Endodermal cell (in vitro differentiated cells): ENCODE results near the gene ATAD2B. TPM values are rescaled to one million over a fixed set of nuclear protein-coding genes. Genes with fewer than 3 reads are reported as not detected.

Experiments
- DNase-seq: peaks from one replicate; pipeline ENCODE4 v3.0.0-alpha.2; 2017
- H3K27ac ChIP-seq: 2 replicates; pipeline ENCODE4 v1.5.1; 2013; ENCODE audit warnings: mild to moderate bottlenecking, low read depth, low read length, moderate library complexity
- H3K27me3 ChIP-seq: 2 replicates; pipeline ENCODE4 v1.6.1; 2013; ENCODE audit warnings: mild to moderate bottlenecking, low read length, moderate library complexity; ENCODE audit not compliant: insufficient read depth, control insufficient read depth, poor library complexity, severe bottlenecking
- H3K36me3 ChIP-seq: 2 replicates; pipeline ENCODE4 v1.7.0; 2013; ENCODE audit warnings: mild to moderate bottlenecking, low read length, moderate library complexity; ENCODE audit not compliant: control insufficient read depth, insufficient read depth
- H3K4me1 ChIP-seq: one replicate; pipeline ENCODE4 v1.7.0; 2013; ENCODE audit warnings: low read length; ENCODE audit not compliant: control insufficient read depth, insufficient read depth
- H3K4me3 ChIP-seq: 2 replicates; pipeline ENCODE4 v1.5.1; 2013; ENCODE audit warnings: mild to moderate bottlenecking, low read length, moderate library complexity
- H3K9ac ChIP-seq: 2 replicates; pipeline ENCODE4 v1.6.1; 2013; ENCODE audit warnings: mild to moderate bottlenecking, low read length, moderate library complexity; ENCODE audit not compliant: poor library complexity, severe bottlenecking; ENCODE audit errors: extremely low read depth
- H3K9me3 ChIP-seq: 2 replicates; pipeline ENCODE4 v1.6.1; 2013; ENCODE audit warnings: mild to moderate bottlenecking, low read length, moderate library complexity; ENCODE audit not compliant: control insufficient read depth
- H3K27ac Mint-ChIP-seq: 2 replicates; pipeline ENCODE4 v1.8.0; 2020; ENCODE audit warnings: mixed read lengths
- H3K27me3 Mint-ChIP-seq: 2 replicates; pipeline ENCODE4 v1.8.0; 2021; ENCODE audit warnings: mild to moderate bottlenecking, mixed read lengths; ENCODE audit not compliant: insufficient read depth
- H3K36me3 Mint-ChIP-seq: 2 replicates; pipeline ENCODE4 v1.8.0; 2020; ENCODE audit warnings: low read depth, mixed read lengths
- H3K4me1 Mint-ChIP-seq: 2 replicates; pipeline ENCODE4 v1.8.0; 2020; ENCODE audit warnings: mixed read lengths
- H3K4me3 Mint-ChIP-seq: 2 replicates; pipeline ENCODE4 v1.8.0; 2020; ENCODE audit warnings: mild to moderate bottlenecking, moderate library complexity, mixed read lengths
- H3K9me3 Mint-ChIP-seq: 2 replicates; pipeline ENCODE4 v1.8.0; 2020; ENCODE audit warnings: mild to moderate bottlenecking, mixed read lengths
- WGBS, 2 experiments: methylation state at CpG; one replicate each; pipeline versions ENCODE4 v1.1.5 to v1.1.7; 2013; ENCODE audit warnings: missing lambda C conversion rate in 2 of 2, mixed read lengths in 1 of 2; ENCODE audit not compliant: insufficient coverage in 1 of 2, insufficient read length in 1 of 2; 5-methylcytosine and 5-hydroxymethylcytosine counted together
- total RNA-seq, 2 donors: library from RNA; stranded (reverse); fragmentation: NEBNext Ultra II Directional in 1 of 2; extraction: Animal tissue kit (Norgen Biotek cat#: 25700) in 1 of 2; gene quantifications; 2 replicates in 1 of 2; 3 replicates in 1 of 2; pipeline ENCODE4 v1.2.1, GENCODE V29; 2021
- TF ChIP-seq, protein P1 (sequence below): fragments of 200-600 bp; sonication (generic); conservative IDR thresholded peaks from 2 replicates; pipeline ENCODE4 v1.5.0; 2021; ENCODE audit warnings: antibody characterized with exemption, mild to moderate bottlenecking

ATAD2B gene
- total RNA-seq, 2 donors from 2014 or later: 18.6 to 20.7 TPM

GRCh38 chr2:23838996-23839395 lies 87.9 kb downstream of the ATAD2B start:
- no peaks in the 10 kb centered on the region for H3K27me3 Mint-ChIP-seq
- DNase-seq: no peak
- H3K4me1 Mint-ChIP-seq: no peaks in the 10 kb centered on the region
- TF ChIP-seq, protein P1, sequence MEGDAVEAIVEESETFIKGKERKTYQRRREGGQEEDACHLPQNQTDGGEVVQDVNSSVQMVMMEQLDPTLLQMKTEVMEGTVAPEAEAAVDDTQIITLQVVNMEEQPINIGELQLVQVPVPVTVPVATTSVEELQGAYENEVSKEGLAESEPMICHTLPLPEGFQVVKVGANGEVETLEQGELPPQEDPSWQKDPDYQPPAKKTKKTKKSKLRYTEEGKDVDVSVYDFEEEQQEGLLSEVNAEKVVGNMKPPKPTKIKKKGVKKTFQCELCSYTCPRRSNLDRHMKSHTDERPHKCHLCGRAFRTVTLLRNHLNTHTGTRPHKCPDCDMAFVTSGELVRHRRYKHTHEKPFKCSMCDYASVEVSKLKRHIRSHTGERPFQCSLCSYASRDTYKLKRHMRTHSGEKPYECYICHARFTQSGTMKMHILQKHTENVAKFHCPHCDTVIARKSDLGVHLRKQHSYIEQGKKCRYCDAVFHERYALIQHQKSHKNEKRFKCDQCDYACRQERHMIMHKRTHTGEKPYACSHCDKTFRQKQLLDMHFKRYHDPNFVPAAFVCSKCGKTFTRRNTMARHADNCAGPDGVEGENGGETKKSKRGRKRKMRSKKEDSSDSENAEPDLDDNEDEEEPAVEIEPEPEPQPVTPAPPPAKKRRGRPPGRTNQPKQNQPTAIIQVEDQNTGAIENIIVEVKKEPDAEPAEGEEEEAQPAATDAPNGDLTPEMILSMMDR: no peak
- no peaks in the 10 kb centered on the region for H3K4me1 ChIP-seq
- H3K36me3 Mint-ChIP-seq: peaks cover 51% of the 10 kb centered on the region
- H3K9ac ChIP-seq: no peak overlapping the region
- no peak overlapping the region for H3K4me3 ChIP-seq
- no peak overlapping the region for H3K27ac Mint-ChIP-seq
- peaks cover 8% of the 10 kb centered on the region for H3K36me3 ChIP-seq
- H3K9me3 Mint-ChIP-seq: peaks cover 21% of the 10 kb centered on the region
- WGBS, 2 experiments: 80% methylated on average over 1 of the region's 1 CpG; no CpG with 5 or more reads in 1 of the 2 experiments
- H3K27ac ChIP-seq: no peak overlapping the region
- H3K4me3 Mint-ChIP-seq: no peak overlapping the region
- H3K9me3 ChIP-seq: peaks cover 30% of the 10 kb centered on the region
- H3K27me3 ChIP-seq: no peaks in the 10 kb centered on the region

DNA sequence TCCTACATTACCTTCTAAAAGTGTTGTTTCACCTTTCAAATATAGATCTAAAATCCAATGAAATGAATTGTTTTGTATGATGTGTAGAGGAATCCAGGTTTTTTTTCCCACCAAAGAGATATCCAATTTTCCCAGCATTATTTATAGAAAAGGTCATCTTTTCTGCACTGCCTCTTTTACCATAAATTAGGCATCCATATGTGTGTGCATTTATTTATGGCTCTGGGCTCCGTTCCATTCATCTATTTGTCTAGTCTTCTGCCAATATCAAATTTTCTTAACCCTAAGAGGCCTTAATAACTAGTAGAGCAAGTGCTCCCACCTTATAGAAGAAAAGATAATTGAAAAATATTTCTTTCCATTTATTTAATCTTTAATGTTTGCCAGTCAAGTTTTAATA lies 88.3 kb downstream of the ATAD2B start:
- Mint-ChIP-seq H3K27me3 (no peaks in the 10 kb centered on the region), H3K4me1 (no peaks in the 10 kb centered on the region), H3K4me3 (no peak overlapping the region), H3K9me3 (peaks cover 21% of the 10 kb centered on the region), H3K36me3 (peaks cover 54% of the 10 kb centered on the region), H3K27ac (no peak overlapping the region)
- no peak for DNase-seq
- Histone ChIP-seq H3K9me3 (peaks cover 30% of the 10 kb centered on the region), H3K4me3 (no peak overlapping the region), H3K4me1 (no peaks in the 10 kb centered on the region), H3K9ac (no peak overlapping the region), H3K36me3 (peaks cover 8% of the 10 kb centered on the region), H3K27me3 (no peaks in the 10 kb centered on the region), H3K27ac (no peak overlapping the region)
- TF ChIP-seq, protein P1: no peak
- WGBS, 2 experiments: 94% methylated on average over 1 of the region's 1 CpG; no CpG with 5 or more reads in 1 of the 2 experiments

DNA sequence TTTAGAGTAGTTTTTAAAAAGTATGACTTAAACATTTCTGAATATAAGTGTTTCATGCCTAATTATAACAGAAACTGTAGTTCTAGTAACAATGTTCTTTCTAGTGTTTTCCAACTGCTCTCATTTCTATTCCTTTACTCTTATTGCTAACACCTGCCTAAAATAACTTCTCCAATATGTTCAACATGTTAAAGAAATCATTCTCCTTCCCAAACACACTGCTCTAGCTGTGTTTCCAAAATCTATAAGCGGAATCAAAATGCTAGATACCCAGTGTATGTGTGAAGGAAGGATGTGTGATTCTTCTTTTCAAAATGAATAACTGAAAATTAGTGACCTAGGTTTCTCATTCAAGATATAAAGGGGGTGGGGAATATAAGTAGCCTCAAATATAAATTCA lies 89.1 kb downstream of the ATAD2B start:
- Mint-ChIP-seq H3K4me3 (no peak overlapping the region), H3K4me1 (no peaks in the 10 kb centered on the region), H3K9me3 (peaks cover 21% of the 10 kb centered on the region), H3K36me3 (peaks cover 54% of the 10 kb centered on the region), H3K27me3 (no peaks in the 10 kb centered on the region), H3K27ac (no peak overlapping the region)
- Histone ChIP-seq H3K27ac (no peak overlapping the region), H3K9me3 (peaks cover 30% of the 10 kb centered on the region), H3K4me1 (no peaks in the 10 kb centered on the region), H3K27me3 (no peaks in the 10 kb centered on the region), H3K36me3 (peaks cover 8% of the 10 kb centered on the region), H3K4me3 (no peak overlapping the region), H3K9ac (no peak overlapping the region)
- TF ChIP-seq, protein P1: no peak
- WGBS, 2 experiments: 100% methylated on average over 1 of the region's 1 CpG; no CpG with 5 or more reads in 1 of the 2 experiments
- no peak for DNase-seq
